Measurements from ENCODE around the gene MMP14. TPM values are rescaled to one million over a fixed set of nuclear protein-coding genes. Genes with fewer than 3 reads are reported as not detected.

MMP14 gene
- total and polyA plus RNA-seq, 2 of the 13 experiments (the other 11 are each of a cell fraction or from before 2014, with no cell fraction given) = 5.2 to 9.8 TPM

DNA sequence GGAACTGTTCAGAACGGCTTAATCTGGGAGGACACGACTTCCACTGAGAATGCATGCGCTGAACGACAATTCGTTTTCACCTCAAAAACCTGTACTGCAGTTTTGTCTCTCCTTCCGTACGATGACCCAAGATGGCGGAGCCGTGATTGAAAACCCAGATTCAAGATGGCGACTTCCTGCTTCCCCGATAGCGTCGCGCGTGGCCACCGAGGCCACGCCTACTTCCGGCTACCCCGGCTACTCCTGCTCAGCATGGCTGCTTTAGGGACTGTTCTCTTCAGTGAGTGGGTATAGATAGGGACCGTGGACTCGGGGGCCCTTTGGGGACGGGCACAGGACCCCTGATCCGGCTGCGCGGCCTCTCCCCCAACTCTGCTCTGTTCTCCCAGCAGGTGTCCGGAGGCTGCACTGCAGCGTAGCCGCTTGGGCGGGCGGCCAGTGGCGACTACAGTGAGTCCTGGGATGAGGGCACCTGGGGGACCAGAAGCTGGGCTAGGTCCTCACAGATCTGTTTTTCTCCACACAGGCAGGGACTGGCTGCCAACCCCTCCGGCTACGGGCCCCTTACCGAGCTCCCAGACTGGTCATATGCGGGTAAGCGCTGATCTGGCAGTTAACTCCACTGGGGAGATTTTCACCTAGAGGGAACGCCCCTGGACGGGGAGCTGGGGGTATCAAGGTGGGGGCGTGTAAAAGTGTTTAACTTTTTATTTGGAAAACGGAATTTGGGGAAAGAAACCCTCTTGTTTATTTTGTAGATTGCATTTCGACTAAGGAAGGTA is 6.5 kb upstream of the MMP14 start, which contains the start of gene MRPL52 (continued):
- TF ChIP-seq MTF1 (CRISPR knock-in tag; IDR thresholded peaks at IDR 0.05) (no peak; the same call in 1 of the 2 replicates), ZNF205 (CRISPR knock-in tag; IDR thresholded peaks at IDR 0.05) (peak; percentile 87; the same call in 1 of the 2 replicates), SNRNP70 (IDR thresholded peaks at IDR 0.05; ENCODE audit: low read depth, low read length) (no peak), SNAPC5 (CRISPR knock-in tag; IDR thresholded peaks at IDR 0.05; ENCODE audit: borderline replicate concordance) (no peak; the same call in 1 of the 2 replicates), SRY (CRISPR knock-in tag; IDR thresholded peaks at IDR 0.05) (peak; percentile 97), TBX2 (CRISPR knock-in tag; IDR thresholded peaks at IDR 0.05; ENCODE audit: borderline replicate concordance) (peak; percentile 72), GTF3A (CRISPR knock-in tag; conservative IDR thresholded peaks at IDR 0.05) (peak; percentile 93; the same call in 1 of the 2 replicates), ZNF441 (CRISPR knock-in tag; IDR thresholded peaks at IDR 0.05; ENCODE audit: borderline replicate concordance) (peak; percentile 79), ZNF350 (CRISPR knock-in tag; IDR thresholded peaks at IDR 0.05; ENCODE audit: borderline replicate concordance, low read depth) (peak; percentile 98), ZNF296 (CRISPR knock-in tag; conservative IDR thresholded peaks at IDR 0.05) (0 out of 2 replicates have a peak, but pooled peaks have one; percentile 42), ZNF33B (CRISPR knock-in tag; IDR thresholded peaks at IDR 0.05) (peak; percentile 95; the same call in 1 of the 2 replicates), CEBPZ (IDR thresholded peaks at IDR 0.05; ENCODE audit: low read length) (no peak), ZNF33A (CRISPR knock-in tag; IDR thresholded peaks at IDR 0.05; ENCODE audit: borderline replicate concordance) (no peak), ZNF768 (CRISPR knock-in tag; IDR thresholded peaks at IDR 0.05) (peak; percentile 84; the same call in 1 of the 2 replicates), RFX1 (IDR thresholded peaks at IDR 0.05) (no peak), ZNF317 (CRISPR knock-in tag; IDR thresholded peaks at IDR 0.05) (peak; percentile 88), STAG1 (CRISPR knock-in tag; IDR thresholded peaks at IDR 0.05) (peak; percentile 9; the same call in 1 of the 2 replicates), ISL2 (CRISPR knock-in tag; IDR thresholded peaks at IDR 0.05) (no peak; the same call in 1 of the 2 replicates), KDM4B (CRISPR knock-in tag; IDR thresholded peaks at IDR 0.05) (peak; percentile 53), DMAP1 (CRISPR knock-in tag; IDR thresholded peaks at IDR 0.05) (peak; percentile 92), GABPB1 (CRISPR knock-in tag; IDR thresholded peaks at IDR 0.05) (peak; percentile 97)
- TF ChIP-seq, protein P1, sequence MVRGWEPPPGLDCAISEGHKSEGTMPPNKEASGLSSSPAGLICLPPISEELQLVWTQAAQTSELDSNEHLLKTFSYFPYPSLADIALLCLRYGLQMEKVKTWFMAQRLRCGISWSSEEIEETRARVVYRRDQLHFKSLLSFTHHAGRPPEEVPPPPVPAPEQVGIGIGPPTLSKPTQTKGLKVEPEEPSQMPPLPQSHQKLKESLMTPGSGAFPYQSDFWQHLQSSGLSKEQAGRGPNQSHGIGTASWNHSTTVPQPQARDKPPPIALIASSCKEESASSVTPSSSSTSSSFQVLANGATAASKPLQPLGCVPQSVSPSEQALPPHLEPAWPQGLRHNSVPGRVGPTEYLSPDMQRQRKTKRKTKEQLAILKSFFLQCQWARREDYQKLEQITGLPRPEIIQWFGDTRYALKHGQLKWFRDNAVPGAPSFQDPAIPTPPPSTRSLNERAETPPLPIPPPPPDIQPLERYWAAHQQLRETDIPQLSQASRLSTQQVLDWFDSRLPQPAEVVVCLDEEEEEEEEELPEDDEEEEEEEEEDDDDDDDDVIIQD (CRISPR knock-in tag; IDR thresholded peaks at IDR 0.05; ENCODE audit: low read depth) = peak; percentile 85
- TF ChIP-seq, protein P2, sequence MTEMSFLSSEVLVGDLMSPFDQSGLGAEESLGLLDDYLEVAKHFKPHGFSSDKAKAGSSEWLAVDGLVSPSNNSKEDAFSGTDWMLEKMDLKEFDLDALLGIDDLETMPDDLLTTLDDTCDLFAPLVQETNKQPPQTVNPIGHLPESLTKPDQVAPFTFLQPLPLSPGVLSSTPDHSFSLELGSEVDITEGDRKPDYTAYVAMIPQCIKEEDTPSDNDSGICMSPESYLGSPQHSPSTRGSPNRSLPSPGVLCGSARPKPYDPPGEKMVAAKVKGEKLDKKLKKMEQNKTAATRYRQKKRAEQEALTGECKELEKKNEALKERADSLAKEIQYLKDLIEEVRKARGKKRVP (CRISPR knock-in tag; IDR thresholded peaks at IDR 0.05) = no peak
- TF ChIP-seq, protein P3, sequence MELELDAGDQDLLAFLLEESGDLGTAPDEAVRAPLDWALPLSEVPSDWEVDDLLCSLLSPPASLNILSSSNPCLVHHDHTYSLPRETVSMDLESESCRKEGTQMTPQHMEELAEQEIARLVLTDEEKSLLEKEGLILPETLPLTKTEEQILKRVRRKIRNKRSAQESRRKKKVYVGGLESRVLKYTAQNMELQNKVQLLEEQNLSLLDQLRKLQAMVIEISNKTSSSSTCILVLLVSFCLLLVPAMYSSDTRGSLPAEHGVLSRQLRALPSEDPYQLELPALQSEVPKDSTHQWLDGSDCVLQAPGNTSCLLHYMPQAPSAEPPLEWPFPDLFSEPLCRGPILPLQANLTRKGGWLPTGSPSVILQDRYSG (CRISPR knock-in tag; IDR thresholded peaks at IDR 0.05) = 0 out of 2 replicates have a peak, but pooled peaks have one; percentile 16
